Measurements from ENCODE around the gene ARRDC2. TPM values are rescaled to one million over a fixed set of nuclear protein-coding genes. Genes with fewer than 3 reads are reported as not detected.
"Not testable (repeated sequence)": the region's sequence is repeated elsewhere in the genome, so short reads cannot be mapped to it uniquely, and the experiment has no call there.

Gene ARRDC2
- total and polyA plus RNA-seq, 4 donors = 2.7 to 32.3 (median 6.5) TPM

DNA sequence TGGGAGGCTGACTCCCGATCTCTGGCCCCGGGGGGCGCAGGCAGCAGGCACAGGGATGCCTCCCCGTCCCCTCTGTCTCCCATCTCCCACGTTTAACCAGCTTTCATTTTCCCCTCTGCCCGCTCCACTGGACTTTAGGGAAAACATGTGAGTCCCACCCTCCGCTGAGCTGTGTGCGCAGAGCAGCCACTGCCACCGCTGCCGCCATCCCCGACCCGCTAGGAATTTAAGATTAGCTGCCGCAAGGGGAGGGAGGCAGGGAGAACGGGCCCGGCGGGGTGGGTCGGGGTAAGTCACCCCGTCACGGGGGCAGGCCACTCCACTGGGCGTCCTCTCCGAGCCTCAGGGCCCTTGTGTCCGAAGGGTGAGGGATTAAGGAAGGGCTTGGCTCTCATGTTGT, 25.5 kb upstream of the ARRDC2 start:
- TF ChIP-seq HNF4A (conservative IDR thresholded peaks at IDR 0.05) = no peak
- TF ChIP-seq RAD21 (IDR thresholded peaks at IDR 0.05) = no peak
- TF ChIP-seq, protein P1, sequence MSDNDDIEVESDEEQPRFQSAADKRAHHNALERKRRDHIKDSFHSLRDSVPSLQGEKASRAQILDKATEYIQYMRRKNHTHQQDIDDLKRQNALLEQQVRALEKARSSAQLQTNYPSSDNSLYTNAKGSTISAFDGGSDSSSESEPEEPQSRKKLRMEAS (IDR thresholded peaks at IDR 0.05) = no peak
- TF ChIP-seq, protein P2, sequence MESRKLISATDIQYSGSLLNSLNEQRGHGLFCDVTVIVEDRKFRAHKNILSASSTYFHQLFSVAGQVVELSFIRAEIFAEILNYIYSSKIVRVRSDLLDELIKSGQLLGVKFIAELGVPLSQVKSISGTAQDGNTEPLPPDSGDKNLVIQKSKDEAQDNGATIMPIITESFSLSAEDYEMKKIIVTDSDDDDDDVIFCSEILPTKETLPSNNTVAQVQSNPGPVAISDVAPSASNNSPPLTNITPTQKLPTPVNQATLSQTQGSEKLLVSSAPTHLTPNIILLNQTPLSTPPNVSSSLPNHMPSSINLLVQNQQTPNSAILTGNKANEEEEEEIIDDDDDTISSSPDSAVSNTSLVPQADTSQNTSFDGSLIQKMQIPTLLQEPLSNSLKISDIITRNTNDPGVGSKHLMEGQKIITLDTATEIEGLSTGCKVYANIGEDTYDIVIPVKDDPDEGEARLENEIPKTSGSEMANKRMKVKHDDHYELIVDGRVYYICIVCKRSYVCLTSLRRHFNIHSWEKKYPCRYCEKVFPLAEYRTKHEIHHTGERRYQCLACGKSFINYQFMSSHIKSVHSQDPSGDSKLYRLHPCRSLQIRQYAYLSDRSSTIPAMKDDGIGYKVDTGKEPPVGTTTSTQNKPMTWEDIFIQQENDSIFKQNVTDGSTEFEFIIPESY (IDR thresholded peaks at IDR 0.05) = no peak
- TF ChIP-seq, protein P3, sequence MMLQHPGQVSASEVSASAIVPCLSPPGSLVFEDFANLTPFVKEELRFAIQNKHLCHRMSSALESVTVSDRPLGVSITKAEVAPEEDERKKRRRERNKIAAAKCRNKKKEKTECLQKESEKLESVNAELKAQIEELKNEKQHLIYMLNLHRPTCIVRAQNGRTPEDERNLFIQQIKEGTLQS (IDR thresholded peaks at IDR 0.05) = no peak
- TF ChIP-seq GABPA (IDR thresholded peaks at IDR 0.05 in 1 of 2, conservative IDR thresholded peaks at IDR 0.05 in 1 of 2) = no peak
- no peak for TF ChIP-seq HNF4G (IDR thresholded peaks at IDR 0.05)
- no peak for TF ChIP-seq YY1 (IDR thresholded peaks at IDR 0.05)
- no peaks in the 10 kb centered on the region for H3K27me3 ChIP-seq (ENCODE audit: control insufficient read depth in 4 of 4, insufficient read depth in 4 of 4, low read length in 3 of 4)
- 75% methylated on average over 22 of the region's 22 CpGs for WGBS

DNA sequence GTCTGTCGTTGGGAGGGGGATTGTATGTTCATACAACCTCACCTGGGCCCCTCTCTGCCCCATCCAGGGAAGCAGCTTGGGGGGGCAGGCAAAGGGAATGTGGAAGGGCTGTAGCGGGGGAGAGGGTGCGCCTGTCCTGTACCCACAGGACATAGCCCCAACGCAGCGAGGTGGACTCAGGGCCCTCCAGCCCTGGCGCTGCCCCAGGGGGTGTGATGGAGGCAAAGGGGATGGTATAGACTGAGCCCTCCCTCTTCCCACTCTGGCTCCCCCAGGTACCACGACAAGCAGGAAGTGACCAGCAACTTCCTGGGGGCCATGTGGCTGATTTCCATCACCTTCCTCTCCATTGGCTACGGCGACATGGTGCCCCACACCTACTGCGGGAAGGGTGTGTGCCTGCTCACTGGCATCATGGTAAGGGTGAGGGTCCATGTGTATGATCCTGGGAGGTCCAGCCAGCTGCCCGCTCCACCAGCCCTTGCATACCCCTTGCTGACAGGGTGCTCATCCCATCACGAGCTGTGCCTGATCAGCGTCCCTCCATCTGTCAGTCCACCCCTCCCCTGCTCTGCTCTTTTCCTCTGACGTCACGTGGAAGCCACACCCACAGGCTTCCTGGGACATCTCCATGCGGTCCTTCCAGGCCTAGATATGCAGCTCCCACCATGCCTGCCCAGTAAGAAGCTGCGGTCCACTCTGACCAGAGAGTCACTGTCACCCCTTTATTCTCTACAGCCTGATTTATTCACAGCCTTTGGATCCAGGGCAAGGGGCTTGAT, 22.7 kb upstream of the ARRDC2 start:
- WGBS = 70% methylated on average over 17 of the region's 17 CpGs
- TF ChIP-seq RXRA (IDR thresholded peaks at IDR 0.05) (no peak), FOXA1 (IDR thresholded peaks at IDR 0.05) (no peak), TAF1 (conservative IDR thresholded peaks at IDR 0.05) (no peak), EGR1 (IDR thresholded peaks at IDR 0.05; ENCODE audit: low read depth in 2 of 2) (no peak), HNF4A (conservative IDR thresholded peaks at IDR 0.05) (no peak), GABPA (IDR thresholded peaks at IDR 0.05 in 1 of 2, conservative IDR thresholded peaks at IDR 0.05 in 1 of 2) (no peak)
- TF ChIP-seq, protein P4, sequence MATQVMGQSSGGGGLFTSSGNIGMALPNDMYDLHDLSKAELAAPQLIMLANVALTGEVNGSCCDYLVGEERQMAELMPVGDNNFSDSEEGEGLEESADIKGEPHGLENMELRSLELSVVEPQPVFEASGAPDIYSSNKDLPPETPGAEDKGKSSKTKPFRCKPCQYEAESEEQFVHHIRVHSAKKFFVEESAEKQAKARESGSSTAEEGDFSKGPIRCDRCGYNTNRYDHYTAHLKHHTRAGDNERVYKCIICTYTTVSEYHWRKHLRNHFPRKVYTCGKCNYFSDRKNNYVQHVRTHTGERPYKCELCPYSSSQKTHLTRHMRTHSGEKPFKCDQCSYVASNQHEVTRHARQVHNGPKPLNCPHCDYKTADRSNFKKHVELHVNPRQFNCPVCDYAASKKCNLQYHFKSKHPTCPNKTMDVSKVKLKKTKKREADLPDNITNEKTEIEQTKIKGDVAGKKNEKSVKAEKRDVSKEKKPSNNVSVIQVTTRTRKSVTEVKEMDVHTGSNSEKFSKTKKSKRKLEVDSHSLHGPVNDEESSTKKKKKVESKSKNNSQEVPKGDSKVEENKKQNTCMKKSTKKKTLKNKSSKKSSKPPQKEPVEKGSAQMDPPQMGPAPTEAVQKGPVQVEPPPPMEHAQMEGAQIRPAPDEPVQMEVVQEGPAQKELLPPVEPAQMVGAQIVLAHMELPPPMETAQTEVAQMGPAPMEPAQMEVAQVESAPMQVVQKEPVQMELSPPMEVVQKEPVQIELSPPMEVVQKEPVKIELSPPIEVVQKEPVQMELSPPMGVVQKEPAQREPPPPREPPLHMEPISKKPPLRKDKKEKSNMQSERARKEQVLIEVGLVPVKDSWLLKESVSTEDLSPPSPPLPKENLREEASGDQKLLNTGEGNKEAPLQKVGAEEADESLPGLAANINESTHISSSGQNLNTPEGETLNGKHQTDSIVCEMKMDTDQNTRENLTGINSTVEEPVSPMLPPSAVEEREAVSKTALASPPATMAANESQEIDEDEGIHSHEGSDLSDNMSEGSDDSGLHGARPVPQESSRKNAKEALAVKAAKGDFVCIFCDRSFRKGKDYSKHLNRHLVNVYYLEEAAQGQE (IDR thresholded peaks at IDR 0.05) = no peak
- TF ChIP-seq, protein P2 (IDR thresholded peaks at IDR 0.05) = no peak
- TF ChIP-seq, protein P1 (IDR thresholded peaks at IDR 0.05) = no peak
- TF ChIP-seq, protein P3 (IDR thresholded peaks at IDR 0.05) = no peak
- H3K4me1 ChIP-seq (ENCODE audit: control insufficient read depth in 4 of 4, insufficient read depth in 4 of 4, low read length in 3 of 4) = no peaks in the 10 kb centered on the region
- no peak for DNase-seq (ENCODE audit: low spot score)
- H3K27ac ChIP-seq (ENCODE audit: low read depth in 1 of 2, low read length in 2 of 2) = no peak overlapping the region
- H3K9me3 ChIP-seq (ENCODE audit: control insufficient read depth in 4 of 4, low read length in 3 of 4) = no peaks in the 10 kb centered on the region
- no peak overlapping the region for H3K4me3 ChIP-seq (ENCODE audit: low read depth in 1 of 3, low read length in 3 of 3)
- H3K9ac ChIP-seq (ENCODE audit: low read depth in 1 of 2, low read length in 2 of 2) = no peak overlapping the region
- no peaks in the 10 kb centered on the region for H3K27me3 ChIP-seq (ENCODE audit: control insufficient read depth in 4 of 4, insufficient read depth in 4 of 4, low read length in 3 of 4)
- H3K36me3 ChIP-seq (ENCODE audit: control insufficient read depth in 4 of 4, insufficient read depth in 3 of 4, low read depth in 1 of 4, low read length in 3 of 4) = no peaks in the 10 kb centered on the region

More for the DNA sequence above, 25.5 kb upstream of the ARRDC2 start:
- Histone ChIP-seq H3K9ac (ENCODE audit: low read depth in 1 of 2, low read length in 2 of 2) (no peak overlapping the region), H3K4me1 (ENCODE audit: control insufficient read depth in 4 of 4, insufficient read depth in 4 of 4, low read length in 3 of 4) (no peaks in the 10 kb centered on the region), H3K9me3 (ENCODE audit: control insufficient read depth in 4 of 4, low read length in 3 of 4) (no peaks in the 10 kb centered on the region), H3K4me3 (ENCODE audit: low read depth in 1 of 3, low read length in 3 of 3) (no peak overlapping the region), H3K36me3 (ENCODE audit: control insufficient read depth in 4 of 4, insufficient read depth in 3 of 4, low read depth in 1 of 4, low read length in 3 of 4) (no peaks in the 10 kb centered on the region), H3K27ac (ENCODE audit: low read depth in 1 of 2, low read length in 2 of 2) (no peak overlapping the region)
- no peak for DNase-seq (ENCODE audit: low spot score)

DNA sequence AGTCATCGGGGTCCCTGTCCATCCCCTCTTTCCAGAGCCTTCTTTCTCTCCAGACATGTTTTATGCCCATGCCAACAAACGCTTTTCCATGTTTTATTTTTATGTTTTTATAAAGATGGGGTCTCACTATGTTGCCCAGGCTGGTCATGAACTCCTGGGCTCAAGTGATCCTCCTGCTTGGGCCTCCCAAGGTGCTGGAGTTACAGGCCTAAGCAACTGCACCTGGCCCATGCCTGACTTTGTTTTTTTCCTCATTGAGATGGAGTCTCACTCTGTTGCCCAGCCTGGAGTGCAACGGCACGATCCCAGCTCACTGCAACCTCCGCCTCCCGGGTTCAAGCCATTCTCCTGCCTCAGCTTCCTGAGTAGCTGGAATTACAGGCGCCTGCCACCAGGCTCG, 21.4 kb upstream of the ARRDC2 start:
- H3K9me3 ChIP-seq (ENCODE audit: control insufficient read depth in 4 of 4, low read length in 3 of 4); H3K27me3 ChIP-seq (ENCODE audit: control insufficient read depth in 4 of 4, insufficient read depth in 4 of 4, low read length in 3 of 4); H3K4me1 ChIP-seq (ENCODE audit: control insufficient read depth in 4 of 4, insufficient read depth in 4 of 4, low read length in 3 of 4); H3K4me3 ChIP-seq (ENCODE audit: low read depth in 1 of 3, low read length in 3 of 3); DNase-seq (ENCODE audit: low spot score); H3K36me3 ChIP-seq (ENCODE audit: control insufficient read depth in 4 of 4, insufficient read depth in 3 of 4, low read depth in 1 of 4, low read length in 3 of 4); H3K27ac ChIP-seq (ENCODE audit: low read depth in 1 of 2, low read length in 2 of 2); H3K9ac ChIP-seq (ENCODE audit: low read depth in 1 of 2, low read length in 2 of 2): not testable (repeated sequence)
- WGBS = 88% methylated on average over 8 of the region's 8 CpGs
